T-helper 1 cell treated with Interleukin-12 subunit alpha and Interleukin-12 subunit beta and Interleukin-4 antibody, amounts not matched to agents 30 μg/mL and 1 μg/mL, for 36 hours (primary cell): ENCODE data around the gene PGC.

Experiments used
- H3K27ac Mint-ChIP-seq: one replicate; pipeline ENCODE4 v1.8.0; 2021; ENCODE audit warnings: mild to moderate bottlenecking, mixed read lengths
- H3K27me3 Mint-ChIP-seq: one replicate; pipeline ENCODE4 v1.8.0; 2021; ENCODE audit warnings: low read depth, mixed read lengths
- H3K36me3 Mint-ChIP-seq: one replicate; pipeline ENCODE4 v1.8.0; 2021; ENCODE audit warnings: low read depth, mixed read lengths
- H3K4me1 Mint-ChIP-seq: one replicate; pipeline ENCODE4 v1.8.0; 2021; ENCODE audit warnings: low read depth, mixed read lengths
- H3K4me3 Mint-ChIP-seq: one replicate; pipeline ENCODE4 v1.8.0; 2021; ENCODE audit warnings: mild to moderate bottlenecking, moderate library complexity, mixed read lengths
- H3K9me3 Mint-ChIP-seq: one replicate; pipeline ENCODE4 v1.8.0; 2021; ENCODE audit warnings: mixed read lengths

The PGC gene

DNA sequence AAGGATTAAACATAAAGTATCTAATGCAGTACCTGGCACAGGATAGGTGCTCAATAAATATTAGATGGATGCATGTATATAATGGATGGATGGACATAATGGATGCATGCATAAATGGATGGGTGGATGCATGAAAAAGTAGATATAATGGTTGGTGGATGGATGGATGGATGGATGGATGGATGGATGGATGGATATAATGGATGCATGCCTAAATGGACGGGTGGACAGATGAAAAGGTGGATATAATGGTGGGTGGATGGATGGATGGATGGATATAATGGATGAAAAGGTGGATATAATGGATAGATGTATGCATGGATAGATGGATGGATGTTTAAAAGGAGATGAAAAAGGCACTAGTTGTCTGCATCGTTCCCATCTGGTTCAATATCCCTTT, 37.8 kb downstream of the PGC start:
- Mint-ChIP-seq H3K27me3 (no peaks in the 10 kb centered on the region), H3K36me3 (no peaks in the 10 kb centered on the region), H3K27ac (no peak overlapping the region), H3K4me1 (peaks cover 23% of the 10 kb centered on the region), H3K9me3 (no peaks in the 10 kb centered on the region), H3K4me3 (no peak overlapping the region)

GRCh38 chr6:41708856-41709255, 38.3 kb downstream of the PGC start:
- Mint-ChIP-seq H3K27ac (no peak overlapping the region), H3K36me3 (no peaks in the 10 kb centered on the region), H3K4me1 (peaks cover 21% of the 10 kb centered on the region), H3K9me3 (no peaks in the 10 kb centered on the region), H3K4me3 (no peak overlapping the region), H3K27me3 (no peaks in the 10 kb centered on the region)

DNA sequence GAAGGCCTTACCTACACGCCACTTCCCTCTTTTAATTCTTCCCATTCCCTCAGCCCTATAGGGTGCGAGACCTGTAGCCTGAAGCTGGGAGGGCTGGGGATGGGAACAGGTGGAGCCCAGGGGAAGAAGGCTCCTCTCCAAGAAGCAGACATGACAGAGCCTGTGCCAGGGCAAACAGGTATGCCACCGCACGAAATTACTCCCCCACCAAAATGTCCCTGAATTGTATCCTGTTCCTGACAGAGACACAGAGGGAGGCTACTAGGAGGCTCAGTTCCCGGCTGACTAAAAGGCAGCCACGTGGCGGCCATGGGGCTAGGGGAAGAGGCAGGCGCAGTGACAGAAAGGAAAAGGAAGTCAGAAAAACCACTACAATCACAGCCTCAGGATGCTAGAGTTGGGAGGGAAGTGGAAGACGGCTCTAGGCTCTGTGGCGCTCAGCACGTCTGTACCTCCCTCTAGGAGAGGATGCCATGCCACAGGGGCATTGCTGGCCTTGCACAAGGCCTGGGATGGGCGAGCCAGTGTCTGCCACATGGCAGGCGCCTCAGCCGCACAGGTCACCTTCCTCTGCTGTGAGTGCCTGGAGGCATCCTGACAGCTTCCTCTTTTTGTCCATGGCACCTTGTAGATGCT, 39.5 kb downstream of the PGC start:
- Mint-ChIP-seq H3K27ac (peak overlapping the region; percentile 84), H3K36me3 (no peaks in the 10 kb centered on the region), H3K27me3 (no peaks in the 10 kb centered on the region), H3K4me3 (peak overlapping the region; percentile 52), H3K9me3 (no peaks in the 10 kb centered on the region), H3K4me1 (peaks cover 21% of the 10 kb centered on the region)

- Mint-ChIP-seq H3K4me1 (peaks cover 21% of the 10 kb centered on the region), H3K36me3 (no peaks in the 10 kb centered on the region), H3K27me3 (no peaks in the 10 kb centered on the region), H3K27ac (peak overlapping the region; percentile 84), H3K4me3 (peak overlapping the region; percentile 50), H3K9me3 (no peaks in the 10 kb centered on the region)
These were observed 40.2 kb downstream of the PGC start for GRCh38 chr6:41706876-41707564.

DNA sequence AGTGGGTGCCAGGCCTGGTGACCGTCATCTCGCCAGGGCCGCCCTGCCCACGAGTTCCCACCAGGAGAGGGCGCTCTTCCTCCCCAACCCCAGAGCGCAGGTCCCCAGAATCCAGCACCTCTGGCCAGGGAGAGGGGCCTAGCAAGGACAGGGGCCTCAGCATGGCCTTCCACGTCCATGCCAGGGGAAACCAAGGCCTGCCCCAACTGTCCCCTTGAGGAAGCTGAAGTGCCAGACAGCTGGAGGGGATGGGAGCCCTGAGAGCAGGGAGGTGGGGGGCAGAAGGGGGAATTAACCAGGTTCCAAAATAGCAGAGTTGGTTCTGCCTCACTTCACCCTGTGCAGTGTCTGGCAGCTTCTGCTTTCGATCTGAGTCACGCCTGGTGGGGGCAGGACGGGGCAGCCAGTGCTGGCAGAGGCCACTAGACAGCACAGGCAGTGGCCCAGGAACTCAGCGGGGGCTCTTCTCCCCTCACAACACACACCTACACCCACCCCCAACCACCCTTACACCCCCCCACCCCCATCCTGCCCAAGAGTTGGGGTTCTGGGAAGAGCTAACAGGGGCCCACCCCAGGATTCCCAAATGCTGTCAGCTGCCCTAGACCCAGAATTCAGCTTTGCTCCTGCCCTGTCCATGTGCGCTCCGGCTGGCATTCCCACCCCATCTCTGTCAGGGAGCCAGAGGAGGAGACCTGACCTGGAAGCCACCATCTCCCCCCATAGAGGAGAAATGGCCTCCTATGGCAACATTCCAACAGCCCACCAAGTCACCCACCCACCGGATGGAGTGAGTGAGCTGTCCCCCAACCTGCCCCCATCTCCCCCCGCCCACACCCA, 41.0 kb downstream of the PGC start:
- peak overlapping the region; percentile 60 for H3K27ac Mint-ChIP-seq
- H3K27me3 Mint-ChIP-seq: no peaks in the 10 kb centered on the region
- H3K36me3 Mint-ChIP-seq: no peaks in the 10 kb centered on the region
- H3K4me3 Mint-ChIP-seq: peak overlapping the region; percentile 50
- no peaks in the 10 kb centered on the region for H3K9me3 Mint-ChIP-seq
- H3K4me1 Mint-ChIP-seq: peaks cover 21% of the 10 kb centered on the region

DNA sequence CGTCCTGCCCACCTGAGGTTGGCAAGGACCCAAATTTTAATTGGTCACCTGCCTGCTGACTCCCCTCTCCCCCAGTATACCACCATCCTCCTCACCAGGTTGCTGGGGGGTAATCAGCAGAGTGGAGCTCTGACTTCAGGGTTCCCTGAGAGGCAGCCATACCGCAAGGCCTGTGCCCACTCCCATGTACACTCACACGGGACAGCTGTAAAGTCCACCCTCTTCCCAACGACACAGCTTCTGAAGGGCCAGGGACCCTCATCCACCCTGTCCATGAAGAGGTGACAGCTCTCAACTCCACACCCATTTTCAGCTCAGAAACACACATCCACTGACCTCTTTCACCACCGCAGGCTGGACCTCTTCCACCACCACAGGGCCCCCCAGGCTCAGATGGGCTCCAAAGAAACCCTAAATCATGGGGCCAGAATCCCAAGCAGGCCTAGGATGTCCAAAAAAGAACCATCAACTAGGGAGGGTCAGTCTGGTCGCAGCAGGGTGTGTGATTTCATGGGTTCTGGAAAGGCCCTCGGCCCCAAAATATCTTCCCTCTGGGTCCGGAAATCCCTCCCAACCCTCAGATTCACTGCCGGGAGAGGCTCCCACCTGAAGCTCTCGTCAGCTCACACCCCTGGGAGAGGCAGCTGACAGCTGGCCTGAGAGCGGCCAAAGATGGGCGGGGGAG, 41.7 kb downstream of the PGC start:
- peaks cover 21% of the 10 kb centered on the region for H3K4me1 Mint-ChIP-seq
- no peak overlapping the region for H3K27ac Mint-ChIP-seq

DNA sequence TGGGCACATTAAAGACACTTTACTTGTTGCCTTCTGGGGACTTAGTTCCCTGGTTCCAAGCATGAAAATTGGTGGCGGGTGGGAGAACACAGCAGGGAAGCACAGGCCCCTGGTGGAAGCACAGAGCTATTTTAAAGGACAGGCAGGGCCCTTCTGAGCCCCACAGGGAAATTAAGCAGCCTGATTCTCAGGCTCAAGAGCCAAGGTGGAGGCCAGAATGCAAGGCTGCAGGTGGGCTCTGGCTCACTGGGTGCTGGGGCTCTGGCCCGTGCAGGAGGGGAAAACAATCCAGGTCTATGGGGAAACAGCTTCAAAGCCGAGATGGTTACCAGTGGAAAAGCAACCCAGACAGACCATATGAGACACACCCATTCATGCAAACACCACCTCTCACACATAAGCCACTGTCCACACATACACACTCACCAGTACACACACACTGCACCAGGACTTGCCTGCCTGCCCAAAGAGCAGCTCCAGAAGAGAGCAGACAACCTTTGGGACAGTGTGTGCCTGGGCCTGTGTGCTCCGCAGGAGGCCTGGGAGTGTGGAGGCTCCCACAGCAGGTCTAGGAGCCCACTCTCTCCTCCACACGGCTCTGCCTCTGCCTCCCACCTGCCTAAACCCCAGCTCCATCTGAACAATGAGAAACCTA, 42.4 kb downstream of the PGC start:
- H3K4me3 Mint-ChIP-seq: no peak overlapping the region
- H3K27ac Mint-ChIP-seq: no peak overlapping the region
- no peaks in the 10 kb centered on the region for H3K9me3 Mint-ChIP-seq
- H3K27me3 Mint-ChIP-seq: no peaks in the 10 kb centered on the region
- H3K4me1 Mint-ChIP-seq: peaks cover 21% of the 10 kb centered on the region
- H3K36me3 Mint-ChIP-seq: no peaks in the 10 kb centered on the region

More for the DNA sequence above, 41.7 kb downstream of the PGC start:
- no peaks in the 10 kb centered on the region for H3K27me3 Mint-ChIP-seq
- no peak overlapping the region for H3K4me3 Mint-ChIP-seq
- no peaks in the 10 kb centered on the region for H3K9me3 Mint-ChIP-seq
- no peaks in the 10 kb centered on the region for H3K36me3 Mint-ChIP-seq

- Mint-ChIP-seq H3K9me3 (no peaks in the 10 kb centered on the region), H3K4me1 (peaks cover 21% of the 10 kb centered on the region), H3K4me3 (no peak overlapping the region), H3K27me3 (no peaks in the 10 kb centered on the region), H3K36me3 (no peaks in the 10 kb centered on the region), H3K27ac (no peak overlapping the region)
These were observed 43.2 kb downstream of the PGC start for GRCh38 chr6:41704028-41704427.

GRCh38 chr6:41702771-41703494, 44.3 kb downstream of the PGC start:
- Mint-ChIP-seq H3K4me1 (peaks cover 17% of the 10 kb centered on the region), H3K27ac (no peak overlapping the region), H3K36me3 (no peaks in the 10 kb centered on the region), H3K27me3 (no peaks in the 10 kb centered on the region), H3K9me3 (no peaks in the 10 kb centered on the region), H3K4me3 (no peak overlapping the region)

DNA sequence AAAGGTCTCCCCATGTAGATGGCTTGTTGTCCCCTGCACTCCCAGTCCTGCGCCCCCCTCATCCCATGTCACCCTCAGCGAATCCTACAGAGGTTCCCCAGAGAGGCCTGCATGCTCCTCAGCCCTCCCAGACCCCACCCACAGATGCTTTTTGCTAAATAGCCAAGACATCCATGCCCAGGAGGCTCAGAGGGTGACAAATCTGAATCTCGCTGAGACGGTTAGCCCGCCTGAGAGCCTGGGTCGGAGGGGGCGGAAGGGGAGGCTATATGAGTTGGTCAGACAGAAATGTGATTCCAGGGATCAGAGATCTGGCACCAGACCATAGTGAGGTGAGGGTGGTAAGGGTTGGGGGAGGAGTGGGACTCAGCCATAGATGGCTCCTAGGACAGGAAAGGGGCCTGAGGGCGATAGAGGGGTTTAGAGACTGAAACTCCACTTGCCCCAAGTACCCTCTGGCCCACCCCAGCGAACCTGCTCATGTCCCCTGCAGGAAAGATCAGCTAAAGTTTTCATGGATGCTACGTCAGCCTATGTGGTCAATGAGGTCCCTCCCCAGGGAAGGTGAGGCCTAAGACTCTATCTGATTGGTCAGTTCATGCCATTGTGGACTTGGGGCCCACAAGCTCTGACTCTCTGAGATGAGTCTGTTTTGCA, 45.0 kb downstream of the PGC start:
- Mint-ChIP-seq H3K27ac (no peak overlapping the region), H3K4me3 (no peak overlapping the region), H3K4me1 (peaks cover 10% of the 10 kb centered on the region), H3K36me3 (no peaks in the 10 kb centered on the region), H3K9me3 (no peaks in the 10 kb centered on the region), H3K27me3 (no peaks in the 10 kb centered on the region)

- Mint-ChIP-seq H3K9me3 (no peaks in the 10 kb centered on the region), H3K27ac (no peak overlapping the region), H3K4me1 (no peaks in the 10 kb centered on the region), H3K36me3 (no peaks in the 10 kb centered on the region), H3K4me3 (no peak overlapping the region), H3K27me3 (no peaks in the 10 kb centered on the region)
These were observed 46.5 kb downstream of the PGC start for GRCh38 chr6:41700463-41701347.

- Mint-ChIP-seq H3K27ac (no peak overlapping the region), H3K9me3 (no peaks in the 10 kb centered on the region), H3K36me3 (no peaks in the 10 kb centered on the region), H3K4me3 (no peak overlapping the region), H3K4me1 (no peaks in the 10 kb centered on the region), H3K27me3 (no peaks in the 10 kb centered on the region)
These were observed 48.1 kb downstream of the PGC start for GRCh38 chr6:41699063-41699462.
